DMS53 (cell line): ENCODE data around the gene CNTNAP2.
A peak's percentile ranks its signal among the peaks of the same experiment; 100 is the strongest.
"Not testable (repeated sequence)": the region's sequence is repeated elsewhere in the genome, so short reads cannot be mapped to it uniquely, and the experiment has no call there.

Source experiments
- DNase-seq: peaks from one replicate; lab custom pipeline; 2025; lab: John Stamatoyannopoulos, UW

Gene CNTNAP2

GRCh38 chr7:148442933-148443332, 2326.3 kb downstream of the CNTNAP2 start:
- no peak for DNase-seq

DNA sequence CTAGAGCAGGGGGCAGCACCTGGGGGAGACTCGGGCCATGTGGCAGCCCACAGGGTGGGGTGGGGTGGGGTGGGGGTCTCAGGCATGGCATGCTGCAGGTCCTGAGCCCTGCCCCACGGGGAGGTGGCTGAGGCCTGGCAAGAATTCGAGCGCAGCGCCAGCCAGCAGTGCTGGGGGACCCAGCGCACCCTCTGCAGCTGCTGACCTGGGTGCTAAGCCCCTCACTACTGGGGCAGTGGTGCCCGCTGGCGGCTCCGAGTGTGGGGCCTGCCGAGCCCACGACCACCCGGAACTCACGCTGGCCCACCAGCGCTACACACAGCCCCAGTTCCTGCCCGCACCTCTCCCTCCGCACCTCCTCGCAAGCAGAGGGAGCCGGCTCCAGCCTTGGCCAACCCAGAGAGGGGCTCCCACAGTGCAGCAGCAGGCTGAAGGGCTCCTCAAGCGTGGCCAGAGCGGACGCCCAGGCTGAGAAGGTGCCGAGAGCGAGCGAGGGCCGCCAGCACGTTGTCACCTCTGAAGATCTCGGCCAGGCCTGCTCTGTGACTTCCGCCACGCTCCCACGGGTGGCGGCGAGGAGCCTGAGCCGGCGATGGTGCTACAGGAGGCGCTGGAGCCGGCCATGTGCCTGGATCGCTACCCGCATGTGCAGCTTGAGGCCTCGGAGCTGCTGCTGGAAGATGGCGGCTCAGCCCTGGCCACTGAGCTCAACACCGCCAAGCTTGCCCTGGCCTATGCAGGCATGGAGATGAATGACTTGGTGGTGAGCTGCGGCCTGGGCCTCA, 2328.9 kb downstream of the CNTNAP2 start:
- no peak for DNase-seq

DNA sequence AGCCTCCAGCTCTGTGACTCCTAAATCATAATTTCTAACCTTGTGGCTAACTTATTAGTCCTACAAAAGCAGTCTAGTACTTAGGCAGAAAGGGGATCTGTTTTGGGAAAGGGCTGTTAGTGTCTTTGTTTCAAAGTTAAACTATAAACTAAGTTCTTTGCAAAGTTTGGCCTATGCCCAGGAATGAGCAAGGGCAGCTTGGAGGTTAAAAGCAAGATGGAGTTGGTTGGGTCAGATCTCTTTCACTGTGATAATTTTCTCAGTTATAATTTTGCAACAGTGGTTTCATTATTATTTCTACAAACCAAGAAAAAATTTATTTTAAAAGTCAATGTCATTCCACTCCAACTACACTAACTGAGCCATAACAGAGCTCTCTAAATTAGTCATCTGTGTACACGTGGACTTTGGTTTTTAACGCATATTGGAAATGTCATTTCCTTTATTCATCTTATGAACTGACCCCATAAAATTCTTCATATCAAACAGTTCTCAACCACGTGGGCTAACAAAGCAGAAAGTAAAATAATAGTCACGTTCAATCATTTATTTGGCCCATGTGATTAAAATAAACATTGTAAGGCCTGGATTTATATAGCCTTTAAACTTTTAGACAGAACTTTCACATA, 2330.7 kb downstream of the CNTNAP2 start:
- peak; percentile 74 for DNase-seq

DNA sequence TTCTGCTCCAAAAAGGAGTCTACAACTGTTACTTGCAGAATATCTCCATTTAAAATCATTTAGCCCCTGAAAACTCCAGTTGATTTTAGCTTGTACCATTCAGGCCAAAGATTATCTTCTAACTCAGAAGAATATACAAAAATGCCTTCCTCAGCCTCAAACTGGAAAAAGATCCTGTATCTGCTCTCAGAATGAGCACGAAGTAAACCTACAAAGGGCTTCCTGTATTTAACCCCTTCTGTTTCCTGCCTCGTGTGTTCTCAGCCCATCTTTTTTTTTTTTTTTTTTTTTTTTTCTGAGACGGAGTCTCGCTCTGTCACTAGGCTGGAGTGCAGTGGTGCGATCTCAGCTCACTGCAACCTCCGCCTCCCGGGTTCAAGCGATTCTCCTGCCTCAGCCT, 2334.9 kb downstream of the CNTNAP2 start:
- not testable (repeated sequence) for DNase-seq

GRCh38 chr7:148456351-148456750, 2339.8 kb downstream of the CNTNAP2 start:
- DNase-seq, result no peak

- DNase-seq, result no peak
Observed at GRCh38 chr7:148457310-148457921, 2340.8 kb downstream of the CNTNAP2 start.

DNA sequence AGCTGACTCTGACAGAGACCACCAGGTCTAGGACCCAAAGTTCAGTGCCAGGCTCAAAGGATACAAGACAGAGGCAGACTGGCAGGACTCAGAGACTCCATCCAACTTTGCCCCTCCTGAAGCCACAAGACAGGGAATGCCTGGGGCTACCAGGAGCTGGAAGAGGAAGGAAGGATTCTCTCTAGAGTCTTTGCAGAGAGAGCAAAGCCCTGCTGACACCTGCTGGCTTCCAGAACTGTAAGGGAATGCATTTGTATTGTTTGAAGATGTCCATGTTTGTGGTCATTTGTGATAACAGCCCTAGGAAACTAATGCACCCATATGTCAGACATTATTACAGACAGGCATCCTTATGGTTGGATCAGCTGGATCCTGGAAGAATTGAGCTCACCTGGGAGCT, 2341.7 kb downstream of the CNTNAP2 start:
- DNase-seq, result peak; percentile 34

- peak; percentile 48 for DNase-seq
Observed at GRCh38 chr7:148461392-148462179, 2345.0 kb downstream of the CNTNAP2 start.

- DNase-seq, result not testable (repeated sequence)
Observed at GRCh38 chr7:148462774-148463173, 2346.2 kb downstream of the CNTNAP2 start.

GRCh38 chr7:148463210-148463609, 2346.6 kb downstream of the CNTNAP2 start:
- DNase-seq, result no peak

- DNase-seq, result no peak
Observed at GRCh38 chr7:148464947-148465346, 2348.3 kb downstream of the CNTNAP2 start.

GRCh38 chr7:148465441-148465840, 2348.8 kb downstream of the CNTNAP2 start:
- not testable (repeated sequence) for DNase-seq

DNA sequence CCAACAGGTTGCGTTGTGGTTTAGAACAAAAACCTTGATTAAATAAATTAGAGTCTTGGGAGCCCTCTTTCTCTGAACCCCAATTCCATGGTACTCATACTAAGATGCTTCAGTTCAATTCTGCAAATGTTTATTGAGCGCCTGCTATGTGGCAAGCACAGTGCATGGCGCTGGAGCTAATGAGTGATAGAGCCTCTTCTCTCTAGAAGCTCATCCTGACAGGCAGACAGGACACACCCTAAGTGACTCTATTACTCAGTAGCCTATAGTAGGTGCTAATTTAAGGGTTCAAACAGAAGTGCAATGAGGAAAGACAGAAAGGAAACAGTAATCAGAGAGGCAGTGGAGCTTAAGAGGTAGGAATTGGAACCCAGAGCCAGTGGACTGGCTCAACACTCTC, 2349.5 kb downstream of the CNTNAP2 start:
- DNase-seq, result no peak

- DNase-seq, result no peak
Observed at GRCh38 chr7:148468700-148469098, 2352.1 kb downstream of the CNTNAP2 start.
